CD4-positive, CD25-positive, alpha-beta regulatory T cell (primary cell): ENCODE results near the gene C1QTNF7. TPM values are rescaled to one million over a fixed set of nuclear protein-coding genes. Genes with fewer than 3 reads are reported as not detected.

Experiments
- ATAC-seq, 2 donors: fragments of 150-1000 bp; cut with Tn5 transposase; one replicate each; pipeline ENCODE4 v1.10.0; 2021; ENCODE audit warnings: low read depth in 2 of 2, moderate number of reproducible peaks in 2 of 2, moderate library complexity in 1 of 2
- DNase-seq, 3 donors: peaks; one replicate each; pipeline versions ENCODE4 v3.0.0 to v3.0.0-alpha.2; 2012 to 2022; ENCODE audit warnings: mixed read lengths in 1 of 3
- H3K27ac ChIP-seq: one replicate; pipeline ENCODE4 v1.7.0; 2013; ENCODE audit warnings: mild to moderate bottlenecking, low read length; ENCODE audit not compliant: insufficient read depth, poor library complexity, severe bottlenecking
- H3K27me3 ChIP-seq: one replicate; pipeline ENCODE4 v1.7.0; 2013; ENCODE audit warnings: low read length; ENCODE audit not compliant: control insufficient read depth, insufficient read depth
- H3K36me3 ChIP-seq: one replicate; pipeline ENCODE4 v1.7.0; 2013; ENCODE audit warnings: mild to moderate bottlenecking, low read length, moderate library complexity; ENCODE audit not compliant: control insufficient read depth, insufficient read depth
- H3K4me1 ChIP-seq: 2 replicates; pipeline ENCODE4 v1.7.0; 2013; ENCODE audit warnings: mild to moderate bottlenecking, low read length; ENCODE audit not compliant: insufficient read depth, control insufficient read depth, poor library complexity, severe bottlenecking
- H3K4me3 ChIP-seq: one replicate; pipeline ENCODE4 v1.7.0; 2013; ENCODE audit warnings: low read depth, mild to moderate bottlenecking, low read length, moderate library complexity
- H3K9me3 ChIP-seq, 2 experiments: 1 replicate in 1 of 2; 2 replicates in 1 of 2; pipeline ENCODE4 v1.7.0; 2013; ENCODE audit warnings: low read length in 2 of 2, mild to moderate bottlenecking in 1 of 2, moderate library complexity in 1 of 2; ENCODE audit not compliant: control insufficient read depth in 2 of 2
- H3K27ac Mint-ChIP-seq, 3 donors: one replicate each; pipeline ENCODE4 v1.8.0; 2020 to 2022; ENCODE audit warnings: mild to moderate bottlenecking in 3 of 3, mixed read lengths in 3 of 3, moderate library complexity in 2 of 3
- H3K27me3 Mint-ChIP-seq: one replicate; pipeline ENCODE4 v1.8.0; 2022; ENCODE audit warnings: mild to moderate bottlenecking, mixed read lengths
- H3K36me3 Mint-ChIP-seq: one replicate; pipeline ENCODE4 v1.8.0; 2020; ENCODE audit warnings: mixed read lengths
- H3K4me1 Mint-ChIP-seq, 4 donors: one replicate each; pipeline ENCODE4 v1.8.0; 2020 to 2022; ENCODE audit warnings: mixed read lengths in 4 of 4, mild to moderate bottlenecking in 1 of 4
- H3K4me3 Mint-ChIP-seq, 4 donors: one replicate each; pipeline ENCODE4 v1.8.0; 2020 to 2022; ENCODE audit warnings: mild to moderate bottlenecking in 4 of 4, mixed read lengths in 4 of 4, moderate library complexity in 3 of 4
- H3K9me3 Mint-ChIP-seq, 7 donors: one replicate each; pipeline ENCODE4 v1.8.0; 2020 to 2022; ENCODE audit warnings: mixed read lengths in 7 of 7, mild to moderate bottlenecking in 3 of 7, moderate library complexity in 2 of 7
- polyA plus RNA-seq, 4 donors: library from polyadenylated mRNA; unstranded; fragments of 300-500 nt; fragmentation: Illumina TruSeq; gene quantifications; one replicate each; pipeline ENCODE4 v1.2.3, GENCODE V29; 2021
- total RNA-seq: library from RNA; stranded (reverse); gene quantifications from one replicate; pipeline ENCODE4 v1.2.3, GENCODE V29; 2022

Gene C1QTNF7
- total and polyA plus RNA-seq, 5 donors from 2014 or later = not detected

GRCh38 chr4:15414551-15415091, 13.2 kb upstream of the C1QTNF7 start:
- Mint-ChIP-seq H3K9me3 (peaks cover 0 to 3% (median 0%) of the 10 kb centered on the region in 7 donors), H3K4me1 (peaks cover 5 to 43% (median 13%) of the 10 kb centered on the region in 4 donors), H3K27me3 (no peaks in the 10 kb centered on the region), H3K4me3 (no peak overlapping the region), H3K36me3 (peaks cover 9% of the 10 kb centered on the region), H3K27ac (peak overlapping the region in 2 of 3 donors; percentile 21 to 50)
- ATAC-seq = no peak
- H3K4me1 ChIP-seq = peaks cover 11% of the 10 kb centered on the region
- H3K9me3 ChIP-seq = no peaks in the 10 kb centered on the region
- no peak for DNase-seq
- no peak overlapping the region for H3K4me3 ChIP-seq
- no peak overlapping the region for H3K27ac ChIP-seq
- H3K27me3 ChIP-seq = no peaks in the 10 kb centered on the region
- H3K36me3 ChIP-seq = no peaks in the 10 kb centered on the region

- H3K9me3 ChIP-seq = no peaks in the 10 kb centered on the region
- H3K4me3 ChIP-seq = no peak overlapping the region
- H3K36me3 ChIP-seq = no peaks in the 10 kb centered on the region
- H3K36me3 Mint-ChIP-seq = peaks cover 9% of the 10 kb centered on the region
- no peak overlapping the region for H3K4me3 Mint-ChIP-seq
- no peaks in the 10 kb centered on the region for H3K27me3 ChIP-seq
- no peak for ATAC-seq
- H3K4me1 ChIP-seq = no peaks in the 10 kb centered on the region
- H3K27ac ChIP-seq = no peak overlapping the region
- H3K27ac Mint-ChIP-seq = no peak overlapping the region
- H3K4me1 Mint-ChIP-seq = peaks cover 0 to 26% (median 6%) of the 10 kb centered on the region in 4 donors
- no peaks in the 10 kb centered on the region for H3K27me3 Mint-ChIP-seq
- no peak for DNase-seq
- peaks cover 0 to 3% (median 0%) of the 10 kb centered on the region in 7 donors for H3K9me3 Mint-ChIP-seq
These were observed 11.2 kb upstream of the C1QTNF7 start for GRCh38 chr4:15416357-15417232.

- no peak for DNase-seq
- H3K9me3 Mint-ChIP-seq = peaks cover 0 to 3% (median 0%) of the 10 kb centered on the region in 7 donors
- Histone ChIP-seq H3K27ac (no peak overlapping the region), H3K36me3 (no peaks in the 10 kb centered on the region), H3K9me3 (no peaks in the 10 kb centered on the region), H3K4me3 (no peak overlapping the region), H3K27me3 (no peaks in the 10 kb centered on the region), H3K4me1 (no peaks in the 10 kb centered on the region)
- H3K27me3 Mint-ChIP-seq = no peaks in the 10 kb centered on the region
- H3K27ac Mint-ChIP-seq = no peak overlapping the region
- peak overlapping the region in 1 of 4 donors; percentile 18 for H3K4me3 Mint-ChIP-seq
- no peak for ATAC-seq
- peaks cover 9% of the 10 kb centered on the region for H3K36me3 Mint-ChIP-seq
- H3K4me1 Mint-ChIP-seq = peaks cover 0 to 21% (median 5%) of the 10 kb centered on the region in 4 donors
These were observed 10.6 kb upstream of the C1QTNF7 start for GRCh38 chr4:15417233-15417660.

GRCh38 chr4:15418956-15419355, 8.9 kb upstream of the C1QTNF7 start:
- Histone ChIP-seq H3K27ac (no peak overlapping the region), H3K9me3 (no peaks in the 10 kb centered on the region), H3K4me1 (no peaks in the 10 kb centered on the region), H3K36me3 (no peaks in the 10 kb centered on the region), H3K4me3 (no peak overlapping the region), H3K27me3 (no peaks in the 10 kb centered on the region)
- DNase-seq = no peak
- Mint-ChIP-seq H3K36me3 (peaks cover 6% of the 10 kb centered on the region), H3K4me1 (peaks cover 0 to 5% (median 2%) of the 10 kb centered on the region in 4 donors), H3K4me3 (no peak overlapping the region), H3K27me3 (peaks cover 5% of the 10 kb centered on the region), H3K27ac (no peak overlapping the region), H3K9me3 (peaks cover 0 to 3% (median 0%) of the 10 kb centered on the region in 7 donors)
- no peak for ATAC-seq

GRCh38 chr4:15420642-15421041, 7.2 kb upstream of the C1QTNF7 start:
- H3K27me3 Mint-ChIP-seq = peaks cover 8% of the 10 kb centered on the region
- H3K4me3 Mint-ChIP-seq = no peak overlapping the region
- H3K9me3 Mint-ChIP-seq = peaks cover 0 to 3% (median 0%) of the 10 kb centered on the region in 7 donors
- H3K27me3 ChIP-seq = no peaks in the 10 kb centered on the region
- ATAC-seq (no peak), DNase-seq (no peak)
- no peaks in the 10 kb centered on the region for H3K36me3 ChIP-seq
- H3K27ac ChIP-seq = no peak overlapping the region
- no peaks in the 10 kb centered on the region for H3K4me1 Mint-ChIP-seq
- peaks cover 6% of the 10 kb centered on the region for H3K36me3 Mint-ChIP-seq
- no peaks in the 10 kb centered on the region for H3K4me1 ChIP-seq
- no peak overlapping the region for H3K4me3 ChIP-seq
- H3K9me3 ChIP-seq = no peaks in the 10 kb centered on the region
- H3K27ac Mint-ChIP-seq = no peak overlapping the region

GRCh38 chr4:15423285-15423711, 4.5 kb upstream of the C1QTNF7 start:
- Mint-ChIP-seq H3K4me3 (no peak overlapping the region), H3K36me3 (peaks cover 2% of the 10 kb centered on the region), H3K4me1 (no peaks in the 10 kb centered on the region), H3K27ac (no peak overlapping the region), H3K9me3 (peaks cover 0 to 2% (median 0%) of the 10 kb centered on the region in 7 donors), H3K27me3 (peaks cover 8% of the 10 kb centered on the region)
- Histone ChIP-seq H3K27me3 (no peaks in the 10 kb centered on the region), H3K4me3 (no peak overlapping the region), H3K9me3 (no peaks in the 10 kb centered on the region), H3K36me3 (no peaks in the 10 kb centered on the region), H3K4me1 (no peaks in the 10 kb centered on the region), H3K27ac (no peak overlapping the region)
- ATAC-seq (no peak), DNase-seq (no peak)

GRCh38 chr4:15425520-15425919, 2.3 kb upstream of the C1QTNF7 start:
- H3K27me3 ChIP-seq = no peaks in the 10 kb centered on the region
- H3K36me3 ChIP-seq = no peaks in the 10 kb centered on the region
- H3K27ac ChIP-seq = no peak overlapping the region
- no peak overlapping the region for H3K4me3 ChIP-seq
- no peak for ATAC-seq
- Mint-ChIP-seq H3K27ac (no peak overlapping the region), H3K27me3 (peaks cover 8% of the 10 kb centered on the region), H3K4me3 (no peak overlapping the region), H3K9me3 (peaks cover 0 to 2% (median 0%) of the 10 kb centered on the region in 7 donors), H3K4me1 (no peaks in the 10 kb centered on the region), H3K36me3 (no peaks in the 10 kb centered on the region)
- no peak for DNase-seq
- no peaks in the 10 kb centered on the region for H3K4me1 ChIP-seq
- H3K9me3 ChIP-seq = no peaks in the 10 kb centered on the region
